NCI-H2107 treated with DMSO at 0.1 percent for 48 hours (cell line): ENCODE data around the gene C5orf52.
"Not testable (repeated sequence)": the region's sequence is repeated elsewhere in the genome, so short reads cannot be mapped to it uniquely, and the experiment has no call there.

Experiments used
- DNase-seq: peaks from one replicate; lab custom pipeline; 2025; ENCODE audit not compliant: unreplicated experiment; lab: John Stamatoyannopoulos, UW

C5orf52 gene

DNA sequence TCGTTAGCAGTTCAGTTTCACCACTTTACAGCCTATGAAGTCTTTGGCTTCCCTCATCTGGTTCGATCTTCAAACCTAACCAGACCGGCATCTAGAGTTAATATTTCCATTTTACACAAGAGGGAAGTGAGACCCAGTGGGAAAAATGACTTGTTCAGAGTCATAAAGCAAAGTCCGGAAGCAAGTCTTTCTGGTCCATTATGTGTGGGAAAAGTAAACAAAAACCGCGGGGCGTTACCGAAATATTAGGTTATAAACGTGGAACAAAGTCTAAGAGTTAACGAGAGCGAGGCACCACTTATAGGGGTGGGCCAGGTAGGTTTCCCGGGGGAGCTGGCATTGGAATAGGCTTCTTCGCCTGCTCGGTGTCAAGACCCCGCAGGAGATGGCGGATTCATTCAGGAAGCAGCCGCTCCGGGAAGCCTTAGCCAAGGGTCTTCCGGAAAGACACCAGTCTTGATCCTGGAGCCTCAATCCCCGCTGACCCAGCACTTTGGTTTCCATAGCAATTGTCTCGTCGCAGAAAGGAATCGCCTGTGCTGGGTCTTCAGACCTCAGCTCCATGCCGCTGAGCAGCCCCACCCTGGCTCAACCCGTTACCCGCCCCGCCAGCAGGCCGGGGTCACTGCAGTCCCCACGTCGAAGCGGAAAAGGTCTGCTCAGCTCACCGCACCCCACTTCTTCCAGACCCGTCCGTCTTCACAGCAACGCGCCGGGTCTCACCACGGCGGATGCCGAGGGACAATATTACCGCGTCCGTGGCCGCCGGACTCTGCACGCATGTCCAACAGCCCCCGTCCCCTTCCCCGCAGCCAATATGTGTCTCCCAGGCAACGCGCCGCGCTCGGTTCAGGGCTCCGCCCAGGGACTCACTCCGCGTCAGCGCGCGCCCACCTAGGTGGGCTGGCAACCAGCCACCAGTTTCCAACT lies at the start of gene C5orf52:
Gene C5orf52 (plus strand): TSS at position 872 of the 930 bp plus-strand sequence. CDS start 82 bp downstream, outside the sequence.
- DNase-seq: no peak

GRCh38 chr5:157624144-157624543 lies 47.2 kb upstream of the C5orf52 start:
- no peak for DNase-seq

GRCh38 chr5:157626831-157627230 lies 44.5 kb upstream of the C5orf52 start:
- DNase-seq: no peak

- no peak for DNase-seq
These were observed 41.0 kb upstream of the C5orf52 start for GRCh38 chr5:157630341-157630740.

DNA sequence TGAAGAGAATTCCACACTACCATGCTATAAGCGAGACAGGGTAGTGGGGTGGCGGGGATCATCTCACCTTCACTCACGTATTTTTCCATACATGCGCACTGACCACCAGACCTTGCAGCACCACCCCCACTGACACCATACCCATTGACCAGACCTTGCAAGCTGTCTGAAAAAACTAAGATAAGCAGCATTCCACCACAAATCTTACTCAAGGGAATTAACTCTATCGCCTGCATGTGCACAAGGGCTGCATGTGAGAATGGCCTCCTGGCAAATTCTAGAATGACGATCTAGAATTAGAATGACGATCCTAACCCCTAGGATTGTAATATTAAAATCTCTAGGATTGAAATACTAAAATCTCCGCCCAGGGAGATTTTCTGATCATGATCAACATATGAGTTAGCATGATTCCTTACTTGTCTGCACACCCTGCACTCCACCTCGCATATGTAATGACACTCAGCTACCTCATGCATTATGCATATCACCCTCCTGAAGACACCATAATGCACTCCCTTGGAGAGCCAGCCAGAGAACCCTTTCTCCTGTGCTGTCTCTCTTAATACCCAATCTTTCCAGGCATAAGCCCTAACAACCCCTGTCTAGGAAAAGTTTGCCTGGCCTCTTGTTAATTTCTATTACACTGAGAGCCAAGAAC lies 30.8 kb upstream of the C5orf52 start:
- DNase-seq: no peak

- DNase-seq: no peak
These were observed 22.9 kb upstream of the C5orf52 start for GRCh38 chr5:157648275-157648990.

DNA sequence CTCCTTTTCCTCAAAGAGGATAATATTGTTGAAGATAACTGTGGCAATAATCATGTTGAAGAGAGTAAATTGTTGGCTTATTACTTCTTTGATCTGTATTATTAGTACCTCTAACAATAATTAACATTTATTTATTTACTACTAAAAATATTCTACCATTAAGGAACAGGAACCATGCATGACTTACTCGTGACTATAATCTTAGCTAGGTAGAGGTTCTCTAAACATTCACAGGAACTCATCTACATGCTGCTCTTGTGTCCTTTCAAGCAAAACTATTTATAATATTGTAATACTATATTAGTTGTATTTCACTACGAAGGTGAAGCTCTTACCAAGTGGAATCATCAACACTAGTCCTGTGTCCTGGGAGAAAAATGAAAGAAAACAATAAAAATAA lies 22.2 kb upstream of the C5orf52 start:
- no peak for DNase-seq

DNA sequence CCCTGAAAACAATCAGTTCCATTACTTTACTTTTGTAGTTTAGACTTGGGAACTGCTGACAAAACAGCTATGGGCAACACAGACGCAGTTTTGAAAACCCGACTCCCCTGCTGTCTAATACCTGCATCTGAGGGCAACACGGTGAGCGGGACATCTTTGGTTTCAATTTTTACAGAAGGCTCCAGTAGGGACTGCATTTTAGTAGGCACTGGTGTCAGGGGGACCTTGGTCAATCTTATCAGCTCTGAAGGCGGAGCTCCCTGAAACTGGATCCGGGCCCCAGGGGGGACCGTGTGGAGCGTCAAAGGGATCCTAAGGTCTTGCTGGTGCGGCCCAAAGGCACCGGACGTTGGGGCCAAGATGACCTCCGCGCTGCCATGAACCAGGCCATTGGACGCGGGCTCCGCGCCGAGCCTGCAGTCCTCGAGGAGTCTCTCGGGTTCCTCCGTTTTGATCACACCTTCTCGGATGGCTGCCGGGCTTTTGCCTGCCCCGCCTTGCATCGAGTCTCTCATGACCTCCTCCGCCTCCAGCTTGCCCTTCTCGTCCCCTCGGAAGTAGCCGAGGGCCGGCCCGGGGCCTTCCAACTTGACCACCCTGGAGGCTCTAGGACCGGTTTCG lies 20.2 kb upstream of the C5orf52 start:
- DNase-seq: no peak

DNA sequence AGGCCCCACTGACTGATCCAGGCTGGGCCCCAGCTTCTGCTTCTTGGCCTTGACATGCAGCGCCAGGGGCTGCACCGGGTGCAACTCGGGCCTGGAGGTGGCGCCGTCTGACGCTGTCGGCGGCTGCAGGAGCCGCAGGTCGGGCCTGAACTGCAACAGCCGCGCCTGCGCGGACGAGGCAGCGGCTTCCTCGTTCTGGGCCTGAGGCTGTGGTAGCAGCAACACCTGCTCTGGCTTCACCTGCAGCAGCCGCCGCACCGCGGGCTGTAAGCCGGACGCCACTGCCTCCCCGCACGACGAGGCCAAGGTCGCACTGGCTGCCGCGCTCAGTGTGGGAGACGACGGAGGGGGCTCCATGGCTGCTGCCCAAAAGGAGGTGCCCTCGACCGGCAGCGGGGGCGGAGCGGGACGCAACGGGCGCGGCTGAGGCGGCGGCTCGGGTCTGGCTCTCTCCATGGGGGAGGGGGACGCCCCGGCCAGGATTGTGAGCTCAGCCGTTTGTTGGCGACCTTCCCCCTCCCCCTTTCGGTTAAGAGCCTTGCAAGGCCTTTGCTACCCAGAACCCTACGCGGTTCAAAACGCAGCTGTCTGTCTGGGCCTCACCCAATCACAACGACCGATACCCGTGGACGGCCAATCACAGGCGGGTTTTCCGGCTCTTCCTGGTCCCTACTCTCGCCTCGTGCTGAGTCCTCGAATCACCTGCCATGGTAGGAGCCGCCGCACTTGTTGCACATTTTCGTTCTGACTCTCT lies 19.5 kb upstream of the C5orf52 start:
- DNase-seq: no peak

DNA sequence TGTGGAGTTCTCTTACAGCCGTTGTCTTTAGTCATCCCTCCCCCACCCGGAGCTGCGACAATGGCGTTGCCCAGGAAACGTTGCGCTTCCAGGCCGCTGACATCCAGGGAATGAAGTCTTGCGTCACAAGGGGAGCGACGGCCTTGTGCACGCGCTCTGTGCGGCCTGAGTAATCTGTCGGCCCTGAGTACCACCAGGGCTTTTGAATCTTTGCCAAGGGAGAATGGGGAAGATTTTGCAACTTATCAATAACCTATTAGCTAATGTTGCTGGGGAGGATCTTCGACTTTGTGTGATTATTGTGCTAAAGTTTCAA lies 19.0 kb upstream of the C5orf52 start, which contains the start of gene SOX30:
Gene SOX30 (minus strand): TSS at position 62 of the 316 bp plus-strand sequence. CDS start 360 bp downstream, outside the sequence.
- DNase-seq: no peak

GRCh38 chr5:157657516-157657915 lies 13.8 kb upstream of the C5orf52 start:
- no peak for DNase-seq

DNA sequence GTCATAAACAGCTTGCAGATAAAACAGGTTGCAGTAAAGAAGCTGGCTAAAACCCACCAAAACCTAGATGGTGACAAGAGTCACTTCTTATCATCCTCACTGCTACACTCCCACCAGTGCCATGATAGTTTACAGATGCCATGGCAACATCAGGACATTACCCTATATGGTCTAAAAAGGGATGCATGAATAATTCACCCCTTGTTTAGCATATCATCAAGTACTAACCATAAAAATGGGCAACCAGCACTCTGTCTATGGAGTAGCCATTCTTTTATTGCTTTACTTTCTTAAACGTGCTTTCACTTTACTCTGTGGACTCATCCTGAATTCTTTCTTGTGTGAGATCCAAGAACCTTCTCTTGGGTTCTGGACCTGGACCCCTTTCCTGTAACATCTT lies 12.4 kb upstream of the C5orf52 start:
- no peak for DNase-seq

GRCh38 chr5:157659868-157660660 lies 11.3 kb upstream of the C5orf52 start:
- DNase-seq: no peak

- DNase-seq: no peak
These were observed 5.8 kb upstream of the C5orf52 start for GRCh38 chr5:157665467-157666070.

GRCh38 chr5:157668356-157668755 lies 3.0 kb upstream of the C5orf52 start:
- DNase-seq: no peak

DNA sequence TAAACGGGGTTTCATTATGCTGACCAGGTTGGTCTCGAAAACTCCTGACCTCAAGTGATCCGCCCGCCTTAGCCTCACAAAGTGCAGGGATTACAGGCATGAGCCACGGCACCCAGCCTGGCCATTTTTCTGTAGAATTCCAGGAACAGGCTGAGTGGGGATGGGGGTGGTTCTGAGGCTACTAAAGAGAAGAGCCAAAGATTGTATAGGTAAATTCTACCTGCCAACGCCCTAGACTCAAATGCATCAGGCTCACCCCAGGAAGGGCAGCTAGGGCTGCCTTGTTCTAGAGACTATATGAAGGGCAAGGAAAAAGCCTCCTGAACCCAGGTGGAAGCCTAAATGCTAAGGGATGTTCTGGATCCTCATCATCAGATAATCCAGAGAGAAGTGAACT lies 1.6 kb upstream of the C5orf52 start:
- no peak for DNase-seq

DNA sequence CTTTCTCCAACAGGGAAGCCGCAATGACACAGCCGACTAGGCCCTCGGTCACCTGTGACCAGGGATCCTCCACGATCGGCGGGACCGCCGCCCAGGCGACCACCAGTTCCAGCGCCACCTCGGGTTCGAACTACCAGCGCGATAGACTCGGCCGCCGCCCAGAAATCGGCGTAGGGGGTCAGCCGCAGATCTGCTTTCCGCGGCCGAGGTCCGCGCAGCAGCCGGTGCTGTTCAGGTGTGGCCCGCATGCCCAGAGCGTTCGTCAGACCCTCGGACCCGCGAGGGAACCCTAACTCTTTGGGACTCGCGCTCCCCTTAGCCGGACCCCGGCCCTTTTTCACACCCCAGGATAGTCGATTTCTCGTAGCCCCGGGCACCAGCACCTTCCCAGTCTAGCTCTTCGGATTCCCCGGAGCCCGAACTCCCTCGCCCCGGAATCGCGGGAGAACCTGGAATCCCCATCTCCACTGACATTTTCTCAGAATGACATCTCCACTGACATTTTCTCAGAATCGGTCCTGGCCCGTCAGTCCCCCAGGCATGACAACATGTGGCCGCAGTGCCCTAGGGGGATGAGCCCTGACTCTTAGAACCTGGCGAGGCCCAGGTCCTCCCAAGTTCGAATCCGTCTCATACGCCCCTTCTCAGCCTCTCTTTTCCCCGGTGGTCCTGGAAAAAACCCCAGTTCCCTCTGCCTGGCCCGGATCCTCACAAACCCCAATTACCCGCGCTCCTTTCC lies 428 bp downstream of the C5orf52 start:
- DNase-seq: no peak

- DNase-seq: no peak
These were observed 1.6 kb downstream of the C5orf52 start for GRCh38 chr5:157672976-157673375.

- not testable (repeated sequence) for DNase-seq
These were observed 3.0 kb downstream of the C5orf52 start for GRCh38 chr5:157674351-157674750.
